ENCODE data around the gene CRHR2.
"Not testable (repeated sequence)": the region's sequence is repeated elsewhere in the genome, so short reads cannot be mapped to it uniquely, and the experiment has no call there.

CRHR2 gene

GRCh38 chr7:30682212-30683083, at the start of gene CRHR2:
Gene CRHR2, minus strand, starts transcription at chr7:30682456. Its CDS starts 176 bp downstream, at chr7:30682280.
- no peak for FAIRE-seq

- FAIRE-seq: no peak
Observed at GRCh38 chr7:30731581-30731980, 49.3 kb upstream of the CRHR2 start.

DNA sequence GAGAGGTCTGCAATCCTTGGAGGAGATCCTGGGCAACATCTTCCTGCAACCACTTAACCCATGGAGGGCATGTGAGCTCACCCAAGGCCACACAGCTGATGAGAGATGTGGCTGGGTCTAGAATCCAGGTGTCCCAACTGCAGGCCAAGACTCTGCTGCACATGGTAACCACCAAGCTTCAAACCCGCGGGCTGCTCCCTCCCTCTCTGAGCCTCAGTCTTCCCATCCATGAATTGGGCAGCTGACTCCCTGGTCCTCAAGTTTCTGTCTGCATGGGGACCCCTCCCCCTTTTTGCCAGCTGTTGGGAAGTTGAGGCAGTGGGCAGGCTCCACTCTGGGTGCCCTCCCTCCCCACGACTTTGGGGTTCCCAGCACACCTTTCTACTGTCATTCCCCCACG, 48.7 kb upstream of the CRHR2 start:
- no peak for FAIRE-seq

GRCh38 chr7:30730097-30730496, 47.8 kb upstream of the CRHR2 start:
- no peak for FAIRE-seq

GRCh38 chr7:30729642-30730041, 47.4 kb upstream of the CRHR2 start:
- FAIRE-seq: no peak

- no peak for FAIRE-seq
Observed at GRCh38 chr7:30728591-30729100, 46.4 kb upstream of the CRHR2 start.

DNA sequence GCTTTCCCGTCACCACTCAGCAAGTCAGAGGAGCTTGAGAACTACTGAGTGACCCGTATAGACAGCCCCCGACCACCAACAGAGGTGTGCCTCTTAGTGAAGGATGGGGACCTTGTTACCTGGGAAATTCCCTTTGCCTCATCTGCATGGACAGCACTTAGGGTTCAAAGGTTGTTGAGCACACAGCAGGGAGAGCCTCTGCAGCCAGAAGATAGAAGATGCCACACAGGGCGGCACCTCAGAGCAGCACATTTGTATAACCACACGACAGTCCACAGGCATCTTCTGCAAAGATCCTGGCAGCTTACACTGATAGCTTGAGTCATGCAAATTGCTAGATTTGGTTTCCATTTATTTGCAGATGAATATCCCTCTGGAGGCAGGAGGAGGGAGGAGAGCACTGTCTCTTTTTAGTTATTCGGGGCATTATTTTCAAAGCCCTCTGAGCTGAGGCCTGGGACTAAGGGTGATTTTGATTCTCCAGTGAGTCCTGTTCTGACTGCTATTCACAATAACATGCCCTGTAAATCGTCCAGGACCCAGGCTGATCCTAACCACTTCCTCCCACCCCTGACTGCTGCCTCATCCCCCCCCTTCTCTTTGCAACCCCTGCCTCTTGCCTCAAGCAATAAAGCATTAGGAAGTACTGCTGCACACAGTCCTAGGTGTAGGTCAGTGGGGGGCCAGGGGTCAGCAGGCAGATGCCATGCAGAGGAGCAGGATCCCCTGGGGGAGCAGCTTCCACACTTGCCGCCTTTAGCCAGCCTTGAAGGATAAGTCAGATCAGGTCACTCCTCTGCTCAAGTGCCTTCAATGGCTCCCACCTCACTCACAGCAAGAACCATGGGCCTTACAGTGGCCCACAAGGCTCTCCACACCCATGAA, 45.0 kb upstream of the CRHR2 start:
- no peak for FAIRE-seq

DNA sequence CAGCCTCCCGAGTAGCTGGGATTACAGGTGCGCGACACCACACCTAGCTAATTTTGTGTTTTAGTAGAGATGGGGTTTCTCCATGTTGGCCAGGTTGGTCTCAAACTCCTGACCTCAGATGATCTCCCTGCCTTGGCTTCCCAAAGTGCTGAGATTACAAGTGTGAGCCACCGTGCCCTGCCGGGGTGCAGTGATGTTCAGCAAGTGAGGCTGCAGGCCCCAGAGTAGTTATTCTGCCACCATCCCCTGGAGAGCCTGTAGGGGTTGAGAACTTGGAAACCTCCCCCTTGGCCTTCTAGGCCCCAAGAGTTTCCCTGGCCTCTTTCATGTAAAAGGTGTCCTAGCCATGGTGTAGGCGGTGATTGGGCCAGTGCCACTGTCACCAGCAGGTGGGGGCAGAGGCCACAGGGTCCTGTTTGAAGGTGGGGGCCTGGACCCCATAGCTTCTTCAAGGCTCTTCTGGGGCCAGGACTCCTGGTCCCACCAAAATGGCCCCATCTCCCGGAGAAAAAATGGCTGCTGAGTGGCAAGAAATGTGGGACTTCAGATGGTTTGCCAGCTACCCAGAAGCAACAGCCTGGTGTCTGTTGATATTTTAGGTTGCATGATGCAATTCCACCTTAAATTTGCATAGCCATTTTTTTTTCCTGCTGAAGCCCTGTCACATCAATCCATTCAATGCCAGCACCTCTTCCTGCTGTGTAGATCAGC, 44.2 kb upstream of the CRHR2 start:
- FAIRE-seq: no peak

- no peak for FAIRE-seq
Observed at GRCh38 chr7:30723776-30724175, 41.5 kb upstream of the CRHR2 start.

GRCh38 chr7:30722671-30723070, 40.4 kb upstream of the CRHR2 start:
- no peak for FAIRE-seq

- FAIRE-seq: no peak
Observed at GRCh38 chr7:30722187-30722586, 39.9 kb upstream of the CRHR2 start.

DNA sequence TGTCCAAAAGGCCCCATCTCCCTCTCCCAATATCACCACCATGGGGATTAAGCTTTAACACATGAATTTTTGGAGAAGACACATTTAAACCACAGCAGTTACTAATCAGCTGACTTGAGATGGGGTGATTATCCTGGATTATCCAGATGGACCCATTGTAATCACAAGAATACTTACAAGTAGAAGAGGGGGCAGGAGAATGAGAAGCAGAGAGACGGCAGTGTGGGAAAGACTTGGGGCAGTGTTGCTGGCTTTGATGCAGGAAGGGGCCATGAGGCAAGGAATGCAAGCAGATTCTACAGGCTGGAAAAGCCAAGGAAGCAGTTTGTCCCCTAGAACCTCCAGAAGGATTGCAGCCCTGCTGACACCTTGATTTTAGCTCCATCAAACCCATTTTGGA, 39.0 kb upstream of the CRHR2 start:
- FAIRE-seq: no peak

DNA sequence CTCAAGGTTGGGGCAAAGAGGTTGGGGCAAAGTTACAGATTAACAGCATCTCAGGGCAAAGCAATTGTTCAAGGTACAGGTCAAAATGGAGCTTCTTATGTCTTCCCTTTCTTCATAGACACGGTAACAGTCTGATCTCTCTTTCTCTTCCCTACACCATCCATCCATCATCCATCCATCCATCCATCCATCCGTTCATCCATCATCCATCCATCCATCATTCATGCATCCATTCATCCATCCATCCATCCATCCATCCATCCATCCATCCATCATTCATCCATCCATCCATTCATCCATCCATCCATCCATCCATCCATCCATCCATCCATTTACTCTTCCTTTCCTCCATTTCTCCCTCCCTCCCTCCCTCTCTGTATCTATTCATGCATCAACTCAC, 37.2 kb upstream of the CRHR2 start:
- FAIRE-seq: not testable (repeated sequence)

GRCh38 chr7:30717181-30717580, 34.9 kb upstream of the CRHR2 start:
- no peak for FAIRE-seq

DNA sequence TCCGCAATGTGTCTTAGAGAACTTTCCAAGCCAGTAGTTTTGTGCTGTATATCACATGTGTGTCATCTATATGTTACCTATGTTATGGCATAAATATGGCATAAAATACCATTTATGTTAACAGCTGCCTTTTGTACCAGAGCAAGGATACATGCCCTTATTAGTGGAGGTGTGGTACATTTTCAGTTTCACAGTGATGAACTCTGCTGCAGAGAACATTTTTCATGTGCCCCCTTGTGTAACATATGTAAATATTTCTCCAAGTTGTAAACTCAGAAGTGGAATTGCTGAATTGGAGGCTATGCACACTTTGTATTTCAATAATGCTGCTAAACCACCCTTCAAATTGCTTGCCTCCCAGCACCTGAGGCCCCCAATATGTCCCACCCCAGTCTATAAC, 31.9 kb upstream of the CRHR2 start:
- FAIRE-seq: no peak

- FAIRE-seq: no peak
Observed at GRCh38 chr7:30713392-30713791, 31.1 kb upstream of the CRHR2 start.

DNA sequence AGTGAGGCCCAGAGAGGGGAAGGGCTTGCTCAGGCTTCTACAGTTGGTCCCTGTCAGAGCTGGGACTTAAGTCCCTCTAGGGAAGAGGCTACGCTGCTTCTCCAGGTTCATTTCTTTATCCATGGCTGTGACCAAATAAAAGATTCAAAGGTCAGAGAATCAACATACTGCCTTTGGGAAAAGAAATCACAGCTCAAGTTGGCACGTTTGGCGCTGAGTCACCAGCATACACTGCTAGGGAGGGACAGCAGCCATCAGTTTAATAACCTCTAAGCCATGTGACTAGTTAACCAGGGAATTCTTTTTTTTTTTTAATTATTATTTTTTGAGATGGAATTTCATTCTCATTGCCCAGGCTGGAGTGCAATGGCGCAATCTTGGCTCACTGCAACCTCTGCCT, 28.4 kb upstream of the CRHR2 start:
- no peak for FAIRE-seq

GRCh38 chr7:30709549-30709948, 27.3 kb upstream of the CRHR2 start:
- FAIRE-seq: no peak

GRCh38 chr7:30708983-30709382, 26.7 kb upstream of the CRHR2 start:
- FAIRE-seq: no peak

GRCh38 chr7:30708412-30708811, 26.2 kb upstream of the CRHR2 start:
- no peak for FAIRE-seq

DNA sequence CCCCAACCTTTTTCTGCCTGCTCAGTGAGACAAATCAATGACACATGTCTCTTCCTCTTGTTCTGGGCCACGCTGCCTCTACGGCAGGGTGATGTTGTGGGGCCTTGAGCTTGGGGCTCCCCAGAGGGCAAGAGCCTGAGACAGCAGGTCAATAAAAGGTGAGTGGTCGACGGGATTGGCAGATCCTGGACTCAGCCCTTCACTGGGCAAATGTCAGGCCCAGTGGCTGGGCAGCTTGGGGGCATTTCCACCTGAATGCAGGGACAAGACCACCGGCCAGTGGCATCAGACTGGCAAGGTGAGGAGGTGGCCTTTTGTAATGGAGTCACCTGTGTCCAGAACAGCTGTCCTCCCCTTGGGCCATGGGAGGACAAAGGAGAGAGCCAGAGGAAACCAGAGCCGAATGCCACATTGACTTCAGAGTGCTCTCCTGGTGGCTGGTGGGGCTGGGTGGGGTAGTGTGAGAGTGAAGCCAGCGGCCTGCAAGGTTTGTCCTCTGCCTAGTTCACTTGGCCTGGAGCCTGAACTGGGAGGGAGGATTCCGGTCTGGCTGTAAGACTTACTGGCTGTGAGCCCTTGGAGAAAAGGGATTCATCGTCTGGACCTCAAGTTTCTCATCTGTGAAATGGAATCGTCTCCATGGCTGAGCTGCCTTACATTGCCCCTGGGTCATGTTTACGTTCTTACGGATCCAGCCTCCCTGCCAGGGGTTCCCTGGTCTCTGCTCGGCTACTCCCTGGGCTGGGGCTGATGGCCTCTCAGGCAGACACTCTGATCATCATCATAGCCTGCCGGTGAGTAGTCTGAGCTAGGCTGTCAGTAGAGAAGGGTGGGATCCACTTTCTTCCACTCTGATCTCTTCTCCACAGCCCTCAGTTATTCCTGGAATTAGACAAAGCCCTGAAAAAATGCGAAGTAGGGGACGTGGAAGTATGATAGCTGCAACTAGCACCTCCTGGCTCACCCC, 25.4 kb upstream of the CRHR2 start:
- FAIRE-seq: no peak

DNA sequence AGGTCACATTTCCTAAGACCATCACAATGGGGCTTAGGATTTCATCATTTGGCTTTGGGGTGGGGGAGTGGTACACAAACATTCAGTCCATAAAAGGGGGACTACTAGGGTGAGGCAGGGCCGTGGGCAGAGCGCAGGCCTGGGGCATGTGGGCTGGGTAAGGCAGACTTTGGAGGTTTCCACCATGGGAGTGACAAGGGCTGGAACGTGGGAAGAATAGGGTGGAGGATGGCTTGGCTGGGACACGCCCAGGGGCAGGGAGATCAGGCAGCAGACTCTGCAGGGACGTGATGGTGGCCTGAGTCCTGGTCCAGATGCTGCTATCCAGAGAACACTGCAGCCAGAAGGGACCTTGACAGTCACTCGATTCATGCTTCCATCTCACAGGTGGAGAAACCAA, 24.7 kb upstream of the CRHR2 start:
- no peak for FAIRE-seq
